ENCODE results near the gene HAGHL. TPM values are rescaled to one million over a fixed set of nuclear protein-coding genes. Genes with fewer than 3 reads are reported as not detected.

The HAGHL gene
- total and polyA plus RNA-seq, 2 experiments from 2014 or later = 15.5 to 31.5 TPM

DNA sequence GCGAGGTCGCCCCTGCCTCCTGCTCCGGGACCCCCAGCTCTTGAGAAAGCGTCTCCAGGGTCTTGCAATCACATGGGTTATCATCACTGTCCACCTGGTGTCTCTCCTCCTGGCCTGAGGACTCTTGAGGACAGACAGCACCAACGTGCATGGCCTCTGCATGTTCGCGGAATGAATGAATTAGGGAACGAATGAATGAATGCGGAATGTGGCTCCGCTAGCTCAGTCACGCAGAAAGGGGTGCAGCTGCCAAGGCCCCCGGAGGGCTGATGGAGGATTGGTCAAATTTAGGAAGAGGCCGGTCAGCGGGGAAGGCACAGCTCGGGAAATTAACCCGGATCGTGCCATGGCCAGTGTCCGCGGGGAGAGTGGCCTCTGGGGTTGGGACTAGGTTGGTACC, 24.6 kb upstream of the HAGHL start:
- Histone ChIP-seq H3K27me3 (peaks cover 84% of the 10 kb centered on the region), H3K27ac (no peak overlapping the region), H4K20me1 (ENCODE audit: insufficient read depth, poor library complexity, severe bottlenecking) (no peaks in the 10 kb centered on the region), H3K9me3 (ENCODE audit: low read depth) (no peaks in the 10 kb centered on the region), H3K36me3 (replicated peaks; ENCODE audit: insufficient read depth, low read depth) (no peaks in the 10 kb centered on the region), H3K4me2 (no peak overlapping the region), H2AFZ (no peak overlapping the region), H3K79me2 (no peaks in the 10 kb centered on the region), H3K9me2 (replicated peaks; ENCODE audit: insufficient read depth) (no peaks in the 10 kb centered on the region), H3K4me3 (no peak overlapping the region), H3K4me1 (ENCODE audit: insufficient read depth) (no peaks in the 10 kb centered on the region)
- 87% methylated on average over 19 of the region's 19 CpGs for WGBS (ENCODE audit: low lambda C conversion rate, missing lambda C conversion rate)
- no peak for DNase-seq (ENCODE audit: low spot score)
- TF ChIP-seq, protein P1, sequence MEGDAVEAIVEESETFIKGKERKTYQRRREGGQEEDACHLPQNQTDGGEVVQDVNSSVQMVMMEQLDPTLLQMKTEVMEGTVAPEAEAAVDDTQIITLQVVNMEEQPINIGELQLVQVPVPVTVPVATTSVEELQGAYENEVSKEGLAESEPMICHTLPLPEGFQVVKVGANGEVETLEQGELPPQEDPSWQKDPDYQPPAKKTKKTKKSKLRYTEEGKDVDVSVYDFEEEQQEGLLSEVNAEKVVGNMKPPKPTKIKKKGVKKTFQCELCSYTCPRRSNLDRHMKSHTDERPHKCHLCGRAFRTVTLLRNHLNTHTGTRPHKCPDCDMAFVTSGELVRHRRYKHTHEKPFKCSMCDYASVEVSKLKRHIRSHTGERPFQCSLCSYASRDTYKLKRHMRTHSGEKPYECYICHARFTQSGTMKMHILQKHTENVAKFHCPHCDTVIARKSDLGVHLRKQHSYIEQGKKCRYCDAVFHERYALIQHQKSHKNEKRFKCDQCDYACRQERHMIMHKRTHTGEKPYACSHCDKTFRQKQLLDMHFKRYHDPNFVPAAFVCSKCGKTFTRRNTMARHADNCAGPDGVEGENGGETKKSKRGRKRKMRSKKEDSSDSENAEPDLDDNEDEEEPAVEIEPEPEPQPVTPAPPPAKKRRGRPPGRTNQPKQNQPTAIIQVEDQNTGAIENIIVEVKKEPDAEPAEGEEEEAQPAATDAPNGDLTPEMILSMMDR (IDR thresholded peaks at IDR 0.05; ENCODE audit: poor library complexity) = no peak
- TF ChIP-seq EZH2 (IDR thresholded peaks at IDR 0.05; ENCODE audit: borderline replicate concordance) = no peak

DNA sequence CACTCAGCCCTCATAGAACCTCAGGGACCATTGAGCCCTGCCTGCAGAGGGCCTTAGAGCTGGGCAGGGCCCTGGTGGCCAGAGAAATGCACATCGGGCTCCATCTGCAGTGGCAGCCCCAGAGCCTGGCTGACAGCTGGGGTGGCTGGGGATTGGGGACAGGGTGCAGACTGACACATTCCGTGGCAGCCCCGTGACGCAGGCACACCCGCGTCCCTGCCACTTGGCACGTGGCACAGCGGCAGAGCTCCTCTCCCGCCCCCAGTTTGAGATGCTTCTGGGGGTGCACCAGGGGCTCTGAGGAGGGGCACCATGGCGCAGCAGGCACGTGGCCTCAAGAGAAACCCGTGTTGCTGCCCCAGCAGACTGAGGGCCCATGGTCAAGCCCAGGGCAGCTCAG, 23.5 kb upstream of the HAGHL start:
- DNase-seq (ENCODE audit: low spot score) = no peak
- Histone ChIP-seq H3K4me1 (ENCODE audit: insufficient read depth) (no peaks in the 10 kb centered on the region), H3K9me2 (replicated peaks; ENCODE audit: insufficient read depth) (no peaks in the 10 kb centered on the region), H3K27ac (no peak overlapping the region), H4K20me1 (ENCODE audit: insufficient read depth, poor library complexity, severe bottlenecking) (no peaks in the 10 kb centered on the region), H3K79me2 (no peaks in the 10 kb centered on the region), H3K27me3 (peaks cover 90% of the 10 kb centered on the region), H3K36me3 (replicated peaks; ENCODE audit: insufficient read depth, low read depth) (no peaks in the 10 kb centered on the region), H2AFZ (no peak overlapping the region), H3K9me3 (ENCODE audit: low read depth) (no peaks in the 10 kb centered on the region), H3K4me2 (no peak overlapping the region), H3K4me3 (no peak overlapping the region)
- 85% methylated on average over 12 of the region's 12 CpGs for WGBS (ENCODE audit: low lambda C conversion rate, missing lambda C conversion rate)
- no peak for TF ChIP-seq EZH2 (IDR thresholded peaks at IDR 0.05; ENCODE audit: borderline replicate concordance)
- TF ChIP-seq, protein P1 (IDR thresholded peaks at IDR 0.05; ENCODE audit: poor library complexity) = no peak
- no peak for TF ChIP-seq EZH2phosphoT487 (IDR thresholded peaks at IDR 0.05; ENCODE audit: low read depth, severe bottlenecking, unreplicated experiment)

DNA sequence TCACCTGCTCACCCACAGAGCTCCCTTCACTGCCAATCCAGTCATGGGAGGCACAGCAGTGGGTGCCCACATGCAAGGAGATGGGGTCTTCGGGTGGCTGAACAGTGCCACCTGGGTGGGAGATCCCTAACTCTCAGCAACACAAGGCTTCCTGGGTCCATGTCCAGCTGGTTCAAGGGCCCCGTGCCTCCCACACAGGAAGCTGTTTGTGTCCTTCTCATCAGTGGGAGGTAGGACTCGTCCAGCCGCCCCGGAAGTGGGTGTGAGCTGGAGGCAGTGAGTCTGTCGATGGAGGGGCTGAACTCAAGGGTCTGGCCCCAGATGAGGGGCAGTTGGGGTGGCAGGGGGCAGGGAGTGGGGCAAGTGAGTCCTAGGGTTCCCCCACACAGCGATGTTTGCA, 22.9 kb upstream of the HAGHL start:
- H3K4me2 ChIP-seq = no peak overlapping the region
- no peaks in the 10 kb centered on the region for H3K36me3 ChIP-seq (replicated peaks; ENCODE audit: insufficient read depth, low read depth)
- H3K27ac ChIP-seq = no peak overlapping the region
- TF ChIP-seq, protein P1 (IDR thresholded peaks at IDR 0.05; ENCODE audit: poor library complexity) = no peak
- no peak for TF ChIP-seq EZH2 (IDR thresholded peaks at IDR 0.05; ENCODE audit: borderline replicate concordance)
- no peak overlapping the region for H3K4me3 ChIP-seq
- 77% methylated on average over 7 of the region's 7 CpGs for WGBS (ENCODE audit: low lambda C conversion rate, missing lambda C conversion rate)
- H2AFZ ChIP-seq = no peak overlapping the region
- DNase-seq (ENCODE audit: low spot score) = no peak
- no peaks in the 10 kb centered on the region for H3K79me2 ChIP-seq
- no peaks in the 10 kb centered on the region for H3K4me1 ChIP-seq (ENCODE audit: insufficient read depth)
- H3K27me3 ChIP-seq = peaks cover 87% of the 10 kb centered on the region
- no peaks in the 10 kb centered on the region for H3K9me2 ChIP-seq (replicated peaks; ENCODE audit: insufficient read depth)
- no peaks in the 10 kb centered on the region for H4K20me1 ChIP-seq (ENCODE audit: insufficient read depth, poor library complexity, severe bottlenecking)
- H3K9me3 ChIP-seq (ENCODE audit: low read depth) = no peaks in the 10 kb centered on the region
